Astrocyte (in vitro differentiated cells and primary cell): ENCODE results near the gene KIAA0753.

Experiments used
- CTCF ChIP-seq: IDR thresholded peaks from 2 replicates; pipeline ENCODE4 v1.5.1; 2011; ENCODE audit warnings: low read depth, mild to moderate bottlenecking, inconsistent platforms, low read length, moderate library complexity; ENCODE audit not compliant: insufficient read depth
- EZH2 ChIP-seq: IDR thresholded peaks from 2 replicates; pipeline ENCODE4 v1.6.1; 2012; ENCODE audit warnings: mild to moderate bottlenecking, low read length, inconsistent platforms; ENCODE audit not compliant: insufficient read depth

- no peak for TF ChIP-seq CTCF
- no peak for TF ChIP-seq EZH2
Measured at GRCh38 chr17:6669479-6670212, 29.1 kb upstream of the KIAA0753 start.
